B cell (primary cell): Measurements from ENCODE around the gene MAPT.

ENCODE experiments used
- CTCF ChIP-seq: fragments of 200-600 bp; IDR thresholded peaks from one replicate; pipeline ENCODE4 v1.8.0; 2022; ENCODE audit warnings: antibody characterized with exemption, mild to moderate bottlenecking
- EZH2 ChIP-seq: IDR thresholded peaks from 2 replicates; pipeline ENCODE4 v1.6.1; 2012; ENCODE audit warnings: borderline replicate concordance, low read depth, mild to moderate bottlenecking, moderate library complexity, low read length; ENCODE audit not compliant: insufficient read depth, poor library complexity, severe bottlenecking

- TF ChIP-seq CTCF (no peak), EZH2 (no peak)
Observed at GRCh38 chr17:45918241-45918745, 23.9 kb downstream of the MAPT start.
